ENCODE data around the gene GRID2.

- TF ChIP-seq POLR2A (IDR thresholded peaks at IDR 0.05) (no peak), CTCF (IDR thresholded peaks at IDR 0.05) (no peak), EP300 (IDR thresholded peaks at IDR 0.05) (no peak), POLR2AphosphoS5 (IDR thresholded peaks at IDR 0.05) (no peak)
These were observed at the start of gene GRID2 for GRCh38 chr4:92303621-92304027.

All from upper lobe of left lung (tissue), 4 donors.